HuH-7.5 (cell line): ENCODE data around the gene CDSN.
A peak's percentile ranks its signal among the peaks of the same experiment; 100 is the strongest.
"Not testable (repeated sequence)": the region's sequence is repeated elsewhere in the genome, so short reads cannot be mapped to it uniquely, and the experiment has no call there.

Experiments used
- DNase-seq: peaks from one replicate; pipeline ENCODE4 v3.0.0; 2011; ENCODE audit warnings: low spot score

The CDSN gene, protein sequence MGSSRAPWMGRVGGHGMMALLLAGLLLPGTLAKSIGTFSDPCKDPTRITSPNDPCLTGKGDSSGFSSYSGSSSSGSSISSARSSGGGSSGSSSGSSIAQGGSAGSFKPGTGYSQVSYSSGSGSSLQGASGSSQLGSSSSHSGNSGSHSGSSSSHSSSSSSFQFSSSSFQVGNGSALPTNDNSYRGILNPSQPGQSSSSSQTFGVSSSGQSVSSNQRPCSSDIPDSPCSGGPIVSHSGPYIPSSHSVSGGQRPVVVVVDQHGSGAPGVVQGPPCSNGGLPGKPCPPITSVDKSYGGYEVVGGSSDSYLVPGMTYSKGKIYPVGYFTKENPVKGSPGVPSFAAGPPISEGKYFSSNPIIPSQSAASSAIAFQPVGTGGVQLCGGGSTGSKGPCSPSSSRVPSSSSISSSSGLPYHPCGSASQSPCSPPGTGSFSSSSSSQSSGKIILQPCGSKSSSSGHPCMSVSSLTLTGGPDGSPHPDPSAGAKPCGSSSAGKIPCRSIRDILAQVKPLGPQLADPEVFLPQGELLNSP

DNA sequence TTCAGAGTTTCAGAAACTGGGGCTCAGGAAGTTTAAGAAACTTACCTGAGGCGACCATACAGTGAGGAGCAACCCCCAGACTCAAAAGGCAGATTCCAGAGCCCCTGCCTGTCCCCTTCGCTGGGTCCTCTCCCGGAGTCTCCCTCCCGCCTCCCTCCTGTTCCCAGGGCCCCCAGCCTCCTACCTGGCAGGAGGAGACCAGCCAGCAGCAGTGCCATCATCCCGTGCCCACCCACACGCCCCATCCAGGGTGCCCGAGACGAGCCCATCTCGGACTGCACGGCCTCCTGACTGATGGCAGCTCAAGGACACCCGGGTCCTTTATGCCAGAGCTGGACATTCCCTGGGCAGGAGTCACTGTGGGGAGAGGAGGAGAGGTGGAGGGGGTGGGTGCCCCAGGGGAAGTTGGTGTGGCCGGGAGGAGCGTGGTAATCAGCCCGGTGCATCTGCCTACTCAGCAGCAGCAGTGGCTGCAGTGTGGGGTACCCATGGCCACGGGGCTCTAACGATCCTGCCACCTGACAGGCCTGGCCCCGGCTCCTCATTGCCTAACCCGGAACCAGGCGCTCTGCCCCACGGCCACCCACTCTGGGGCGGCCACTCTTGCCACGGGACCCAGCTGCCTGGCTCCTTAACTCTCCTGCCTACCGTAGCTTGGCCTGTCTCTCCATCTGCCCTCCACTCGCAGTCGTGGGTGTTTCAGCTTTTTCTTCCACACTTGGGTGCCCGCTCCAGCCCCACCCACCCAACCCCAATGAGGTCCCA, at the start of gene CDSN:
TSS of gene CDSN (minus strand) at position 296 of the 765 bp plus-strand sequence. CDS start at position 269, 27 bp downstream.
- DNase-seq: no peak

- peak; percentile 34 for DNase-seq
Measured at GRCh38 chr6:31169123-31169857, 49.0 kb upstream of the CDSN start.

GRCh38 chr6:31168606-31169005, 48.4 kb upstream of the CDSN start:
- no peak for DNase-seq

DNA sequence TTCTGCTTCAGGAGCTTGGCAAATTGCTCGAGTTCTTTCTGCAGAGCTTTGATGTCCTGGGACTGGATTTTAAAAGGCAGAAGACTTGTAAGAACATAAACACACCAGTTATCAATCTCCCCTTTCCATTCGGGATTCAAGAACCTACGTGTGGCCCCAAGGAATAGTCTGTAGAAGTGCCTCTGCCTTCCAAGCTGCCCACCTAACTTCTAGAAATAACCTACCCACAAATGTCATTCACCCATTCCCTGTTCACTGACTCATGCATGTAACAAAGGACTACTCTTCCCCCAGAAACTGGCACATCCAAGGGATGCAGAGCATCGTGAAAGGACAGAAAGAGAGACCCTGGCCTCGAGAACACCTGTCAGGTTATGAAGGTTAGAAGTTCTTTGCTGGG, 45.7 kb upstream of the CDSN start:
- DNase-seq: no peak

- not testable (repeated sequence) for DNase-seq
Measured at GRCh38 chr6:31165064-31165832, 45.0 kb upstream of the CDSN start.

- DNase-seq: not testable (repeated sequence)
Measured at GRCh38 chr6:31164475-31165063, 44.3 kb upstream of the CDSN start.

GRCh38 chr6:31163922-31164321, 43.7 kb upstream of the CDSN start:
- DNase-seq: no peak

DNA sequence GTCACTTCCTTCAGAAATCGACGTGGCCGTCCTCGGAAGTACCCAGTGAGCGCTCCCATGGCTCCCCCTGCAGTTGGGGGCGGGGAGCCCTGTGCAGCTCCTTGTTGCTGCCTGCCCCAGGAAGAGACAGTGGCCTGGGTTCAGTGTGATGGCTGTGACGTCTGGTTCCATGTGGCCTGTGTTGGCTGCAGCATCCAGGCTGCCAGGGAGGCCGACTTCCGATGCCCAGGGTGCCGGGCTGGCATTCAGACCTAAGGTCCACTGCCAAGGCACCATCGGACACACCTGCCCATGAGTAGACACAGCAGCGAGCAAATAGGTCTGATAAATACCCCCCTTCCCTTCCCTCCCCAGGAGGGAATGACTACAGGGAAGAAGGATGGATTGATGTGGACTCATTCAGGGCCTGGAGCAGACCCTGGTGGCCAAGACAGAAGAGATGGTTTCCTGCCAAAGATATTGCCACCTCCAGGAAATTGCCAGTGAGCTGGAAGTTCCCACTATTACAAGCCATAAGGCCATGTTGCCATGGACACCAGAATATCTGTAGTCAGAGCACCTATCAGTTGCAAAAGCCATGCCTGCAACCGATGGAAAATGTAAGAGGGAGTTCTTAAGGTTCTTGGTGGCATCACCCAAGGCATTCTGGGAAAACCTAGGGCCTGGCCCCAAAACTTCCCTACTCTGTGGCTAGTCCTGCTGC, 42.4 kb upstream of the CDSN start:
- DNase-seq: no peak

GRCh38 chr6:31161216-31162126, 41.2 kb upstream of the CDSN start:
- no peak for DNase-seq

DNA sequence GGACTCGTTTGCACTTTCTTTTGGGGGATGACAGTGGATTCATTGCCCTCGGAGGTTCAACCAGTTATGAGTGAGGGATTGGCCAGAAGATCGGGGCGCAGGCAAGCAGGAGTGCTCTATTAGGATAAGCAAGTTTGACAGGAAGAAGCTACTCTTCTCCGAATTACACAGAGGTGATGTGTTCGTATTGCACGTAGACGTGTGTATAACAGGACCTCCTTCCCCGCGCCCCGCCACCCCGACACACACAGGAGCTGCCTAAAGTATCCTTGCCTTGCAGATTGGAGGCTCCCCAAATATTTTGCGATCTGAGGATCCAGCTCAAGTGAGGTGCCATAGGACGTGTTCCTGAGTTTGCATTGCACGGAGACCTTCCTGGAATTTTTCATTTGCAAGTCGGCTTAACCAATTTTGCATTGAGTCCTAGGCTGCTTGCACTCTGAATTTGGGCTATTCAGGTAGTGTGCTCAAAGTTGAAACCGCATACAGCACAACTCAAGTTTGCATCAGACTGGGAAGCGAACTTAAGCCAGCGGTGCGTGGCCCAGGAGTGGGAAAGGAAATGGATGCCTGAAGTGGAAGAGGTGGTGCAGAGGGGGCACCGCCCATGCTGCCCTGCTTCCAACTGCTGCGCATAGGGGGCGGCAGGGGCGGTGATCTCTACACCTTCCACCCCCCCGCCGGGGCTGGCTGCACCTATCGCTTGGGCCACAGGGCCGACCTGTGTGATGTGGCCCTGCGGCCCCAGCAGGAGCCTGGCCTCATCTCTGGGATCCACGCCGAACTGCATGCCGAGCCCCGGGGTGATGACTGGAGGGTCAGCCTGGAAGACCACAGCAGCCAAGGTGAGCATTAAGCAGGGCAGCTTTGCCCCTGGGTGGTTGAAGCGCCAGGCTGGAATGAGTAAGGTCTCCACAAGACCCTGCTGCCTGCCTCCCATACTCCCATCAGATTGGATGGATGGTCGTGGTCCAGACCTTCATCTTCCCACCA, 38.9 kb upstream of the CDSN start:
- no peak for DNase-seq

DNA sequence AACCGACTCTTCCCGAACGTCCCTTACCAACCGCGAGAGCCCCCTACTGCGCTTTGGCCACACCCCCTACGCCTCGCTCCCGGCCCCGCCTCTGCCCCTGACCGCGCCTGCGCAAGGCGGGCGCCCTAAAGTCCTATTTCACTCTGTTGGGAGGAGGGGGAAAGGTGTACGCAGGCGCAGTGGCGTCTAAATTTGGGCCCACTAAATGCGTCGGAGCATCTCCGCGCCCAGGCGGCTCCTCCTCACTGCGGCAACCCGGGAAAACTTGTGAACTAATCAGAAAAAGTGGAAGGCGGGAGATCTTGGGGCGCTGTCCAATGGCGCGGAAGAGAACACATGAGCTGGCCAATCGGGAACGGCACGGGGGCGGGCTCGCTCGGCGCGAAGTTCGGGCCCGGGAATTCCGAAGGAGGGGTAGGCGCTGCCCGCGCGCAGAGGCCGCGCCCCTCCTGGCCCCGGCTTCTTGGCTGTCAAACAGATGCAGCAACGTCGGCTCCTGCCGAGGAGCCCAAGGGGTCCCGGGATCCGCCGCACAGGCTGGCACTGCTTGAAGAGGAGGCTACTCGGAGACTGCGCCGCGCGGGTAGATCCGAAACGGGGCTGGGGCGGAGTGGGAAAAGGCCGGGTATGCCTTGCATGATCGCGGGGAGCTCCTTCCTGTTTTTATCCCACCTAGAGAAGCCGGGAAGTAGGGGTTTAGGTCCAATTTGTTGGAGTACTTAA, 38.1 kb upstream of the CDSN start, which contains the start of gene TCF19:
TSS of gene TCF19 (plus strand) at position 450 of the 723 bp plus-strand sequence. CDS start 881 bp downstream, outside the sequence.
- DNase-seq: peak; percentile 94

GRCh38 chr6:31157513-31158139, 37.4 kb upstream of the CDSN start, which contains the start of gene CCHCR1:
Gene CCHCR1, minus strand, starts transcription at chr6:31157802. Its CDS starts 202 bp downstream, at chr6:31157600.
- DNase-seq: no peak

- no peak for DNase-seq
Measured at GRCh38 chr6:31156641-31157040, 36.4 kb upstream of the CDSN start.

DNA sequence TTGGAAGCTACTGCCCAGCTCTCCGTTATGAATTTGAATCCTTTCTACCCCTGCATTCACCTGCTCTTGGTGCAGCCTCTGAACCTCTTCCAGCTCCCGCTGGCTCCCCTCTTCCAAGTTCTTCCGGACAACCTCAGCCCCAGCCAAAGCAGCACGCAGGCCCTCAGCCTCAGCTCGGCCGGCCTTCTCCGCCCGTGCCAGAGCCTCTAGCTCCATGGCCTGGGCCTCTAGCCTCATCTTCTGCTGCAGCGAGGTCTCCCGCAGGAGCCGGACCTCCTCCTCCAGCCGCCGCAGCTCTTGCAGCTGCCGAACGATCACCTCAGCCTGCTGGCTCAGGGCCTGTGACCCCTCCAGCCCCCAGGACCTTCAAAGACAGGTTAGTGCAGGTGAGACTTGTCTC, 34.2 kb upstream of the CDSN start:
- DNase-seq: no peak

GRCh38 chr6:31152781-31153180, 32.5 kb upstream of the CDSN start:
- no peak for DNase-seq

GRCh38 chr6:31149827-31150447, 29.7 kb upstream of the CDSN start:
- DNase-seq: no peak
